H9 (cell line): Measurements from ENCODE around the gene BICDL2. TPM values are rescaled to one million over a fixed set of nuclear protein-coding genes. Genes with fewer than 3 reads are reported as not detected.

Experiments
- DNase-seq: peaks from one replicate; pipeline ENCODE4 v3.0.0-alpha.2; 2017
- H2AFZ ChIP-seq: one replicate; pipeline ENCODE4 v1.6.1; 2013; ENCODE audit warnings: mild to moderate bottlenecking, low read length, control low read depth, moderate library complexity
- H2AK5ac ChIP-seq: 2 replicates; pipeline ENCODE4 v1.6.1; 2013; ENCODE audit warnings: low read length, control low read depth, mixed read lengths; ENCODE audit not compliant: insufficient read length
- H2BK120ac ChIP-seq: one replicate; pipeline ENCODE4 v1.6.1; 2013; ENCODE audit warnings: low read depth, mild to moderate bottlenecking, low read length, control low read depth, inconsistent platforms; ENCODE audit not compliant: poor library complexity, severe bottlenecking
- H2BK12ac ChIP-seq: 2 replicates; pipeline ENCODE4 v1.6.1; 2013; ENCODE audit warnings: low read length, control low read depth, mixed read lengths, low read depth; ENCODE audit not compliant: insufficient read length
- H2BK15ac ChIP-seq: 2 replicates; pipeline ENCODE4 v1.6.1; 2013; ENCODE audit warnings: low read depth, low read length, control low read depth
- H2BK20ac ChIP-seq: one replicate; pipeline ENCODE4 v1.6.1; 2013; ENCODE audit warnings: low read depth, mild to moderate bottlenecking, low read length, control low read depth, inconsistent platforms; ENCODE audit not compliant: poor library complexity, severe bottlenecking
- H2BK5ac ChIP-seq: 2 replicates; pipeline ENCODE4 v1.6.1; 2013; ENCODE audit warnings: low read length, control low read depth, mixed read lengths; ENCODE audit not compliant: insufficient read length
- H3K14ac ChIP-seq: 2 replicates; pipeline ENCODE4 v1.6.1; 2013; ENCODE audit warnings: low read length, control low read depth; ENCODE audit not compliant: insufficient read depth
- H3K18ac ChIP-seq: 2 replicates; pipeline ENCODE4 v1.6.1; 2013; ENCODE audit warnings: low read depth, mild to moderate bottlenecking, mixed read lengths, low read length, control low read depth; ENCODE audit not compliant: insufficient read length
- H3K23ac ChIP-seq: 2 replicates; pipeline ENCODE4 v1.6.1; 2013; ENCODE audit warnings: low read length, control low read depth, mixed read lengths, low read depth; ENCODE audit not compliant: insufficient read length
- H3K23me2 ChIP-seq: 2 replicates; pipeline ENCODE4 v1.6.1; 2013; ENCODE audit warnings: low read depth, mild to moderate bottlenecking, mixed read lengths, low read length, control low read depth; ENCODE audit not compliant: insufficient read length, poor library complexity, severe bottlenecking
- H3K27ac ChIP-seq: 2 replicates; pipeline ENCODE4 v1.5.1; 2013; ENCODE audit warnings: low read length, control low read depth, mixed read lengths, low read depth; ENCODE audit not compliant: insufficient read length
- H3K27me3 ChIP-seq: 2 replicates; pipeline ENCODE4 v1.6.1; 2013; ENCODE audit warnings: low read length, control low read depth, inconsistent platforms; ENCODE audit not compliant: insufficient read depth
- H3K4ac ChIP-seq: 2 replicates; pipeline ENCODE4 v1.6.1; 2013; ENCODE audit warnings: low read depth, mild to moderate bottlenecking, control low read depth, inconsistent platforms, low read length, moderate library complexity
- H3K4me1 ChIP-seq: 2 replicates; pipeline ENCODE4 v1.6.1; 2013; ENCODE audit warnings: low read length, control low read depth, inconsistent platforms; ENCODE audit not compliant: insufficient read depth
- H3K4me2 ChIP-seq: 2 replicates; pipeline ENCODE4 v1.6.1; 2013; ENCODE audit warnings: low read length, control low read depth, mixed read lengths; ENCODE audit not compliant: insufficient read length, insufficient read depth
- H3K56ac ChIP-seq: 2 replicates; pipeline ENCODE4 v1.6.1; 2013; ENCODE audit warnings: low read depth, mild to moderate bottlenecking, mixed read lengths, low read length, control low read depth; ENCODE audit not compliant: insufficient read length
- H3K79me1 ChIP-seq: 2 replicates; pipeline ENCODE4 v1.6.1; 2013; ENCODE audit warnings: low read depth, mild to moderate bottlenecking, moderate library complexity, low read length, control low read depth, inconsistent platforms; ENCODE audit not compliant: insufficient read depth, poor library complexity, severe bottlenecking
- H3K79me2 ChIP-seq: 2 replicates; pipeline ENCODE4 v1.6.1; 2013; ENCODE audit warnings: low read length, control low read depth, inconsistent platforms; ENCODE audit not compliant: insufficient read depth
- H3K9ac ChIP-seq: 2 replicates; pipeline ENCODE4 v1.6.1; 2013; ENCODE audit warnings: low read length, control low read depth, mixed read lengths; ENCODE audit not compliant: insufficient read length; ENCODE audit errors: extremely low read depth
- H3K9me3 ChIP-seq: one replicate; pipeline ENCODE4 v1.6.1; 2013; ENCODE audit warnings: low read depth, low read length, inconsistent platforms; ENCODE audit not compliant: control insufficient read depth
- H3T11ph ChIP-seq: one replicate; pipeline ENCODE4 v1.6.1; 2013; ENCODE audit warnings: mild to moderate bottlenecking, low read length, control low read depth, inconsistent platforms
- H4K20me1 ChIP-seq: one replicate; pipeline ENCODE4 v1.6.1; 2013; ENCODE audit not compliant: control insufficient read depth, insufficient read length, insufficient read depth
- H4K5ac ChIP-seq: 2 replicates; pipeline ENCODE4 v1.6.1; 2013; ENCODE audit warnings: low read depth, mild to moderate bottlenecking, mixed read lengths, low read length, control low read depth; ENCODE audit not compliant: insufficient read length
- H4K8ac ChIP-seq: replicated peaks from 2 replicates; pipeline ENCODE4 v1.6.1; 2013; ENCODE audit warnings: low read length, control low read depth, mixed read lengths, low read depth; ENCODE audit not compliant: insufficient read length
- H4K91ac ChIP-seq: 2 replicates; pipeline ENCODE4 v1.6.1; 2013; ENCODE audit warnings: low read depth, mild to moderate bottlenecking, moderate library complexity, mixed read lengths, low read length, control low read depth; ENCODE audit not compliant: insufficient read length
- H3K27ac Mint-ChIP-seq, 3 experiments: 2 replicates in 2 of 3; 3 replicates in 1 of 3; pipeline ENCODE4 v1.8.0; 2020 to 2021; ENCODE audit warnings: mixed read lengths in 3 of 3, mild to moderate bottlenecking in 1 of 3, moderate library complexity in 1 of 3
- H3K27me3 Mint-ChIP-seq: 2 replicates; pipeline ENCODE4 v1.8.0; 2021; ENCODE audit warnings: low read depth, mild to moderate bottlenecking, moderate library complexity, mixed read lengths
- H3K36me3 Mint-ChIP-seq, 3 experiments: 2 replicates in 2 of 3; 3 replicates in 1 of 3; pipeline ENCODE4 v1.8.0; 2020 to 2021; ENCODE audit warnings: low read depth in 3 of 3, mixed read lengths in 3 of 3; ENCODE audit not compliant: insufficient read depth in 1 of 3
- H3K4me1 Mint-ChIP-seq, 2 experiments: 2 replicates each; pipeline ENCODE4 v1.8.0; 2020; ENCODE audit warnings: mixed read lengths in 2 of 2
- H3K4me3 Mint-ChIP-seq, 2 experiments: 2 replicates in 1 of 2; 3 replicates in 1 of 2; pipeline ENCODE4 v1.8.0; 2020 to 2021; ENCODE audit warnings: mild to moderate bottlenecking in 2 of 2, mixed read lengths in 2 of 2, moderate library complexity in 1 of 2
- H3K9me3 Mint-ChIP-seq, 2 experiments: 2 replicates in 1 of 2; 3 replicates in 1 of 2; pipeline ENCODE4 v1.8.0; 2020; ENCODE audit warnings: mild to moderate bottlenecking in 2 of 2, mixed read lengths in 2 of 2, moderate library complexity in 1 of 2
- WGBS: extraction: QIAGEN DNeasy Blood & Tissue Kit; methylation state at CpG from one replicate; pipeline ENCODE4 v1.1.7; 2013; ENCODE audit warnings: missing lambda C conversion rate, low lambda C conversion rate, mixed read lengths; ENCODE audit not compliant: insufficient read length; ENCODE audit errors: extremely low coverage; 5-methylcytosine and 5-hydroxymethylcytosine counted together
- total RNA-seq: library from RNA; stranded (reverse); gene quantifications from 2 replicates; pipeline ENCODE4 v1.2.1, GENCODE V29; 2021
- TF ChIP-seq, protein P1 (sequence below): fragments of 200-600 bp; sonication (generic); conservative IDR thresholded peaks from 3 replicates; pipeline ENCODE4 v1.8.0; 2021; ENCODE audit warnings: antibody characterized with exemption, mild to moderate bottlenecking

BICDL2 gene
- total RNA-seq, 1 experiment from 2014 or later, result 13.5 TPM

DNA sequence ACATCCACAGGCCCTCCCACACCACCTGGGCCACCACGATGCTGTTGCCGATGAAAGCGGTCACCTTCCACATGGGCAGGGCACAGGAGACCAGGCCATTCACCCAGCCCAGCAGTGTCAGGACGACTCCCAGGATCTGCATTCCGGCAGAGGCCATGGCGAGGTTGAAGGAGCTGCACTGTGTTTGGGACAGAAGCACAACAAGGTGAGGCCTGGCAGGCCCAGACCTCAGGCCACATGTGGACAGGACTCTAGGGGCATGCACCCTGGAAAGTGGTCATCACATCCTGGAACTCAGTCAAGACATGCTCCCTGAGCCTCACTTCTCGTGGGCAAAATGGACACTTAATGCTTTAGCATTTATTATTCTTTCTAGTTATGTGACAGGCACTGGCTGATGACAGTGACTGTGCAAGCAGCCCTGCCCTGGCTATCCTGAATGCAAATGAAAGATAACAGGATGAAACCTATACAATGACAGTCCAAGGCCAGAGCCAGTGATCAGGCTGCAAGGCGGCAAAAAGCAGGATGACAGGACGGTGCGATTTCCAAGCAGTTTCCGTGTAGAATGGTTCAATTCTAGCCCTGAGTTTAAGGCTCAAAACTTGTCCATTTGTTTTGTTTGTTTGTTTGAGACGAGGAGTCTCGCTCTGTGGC lies 20.8 kb downstream of the BICDL2 start:
- H2BK12ac ChIP-seq, result no peak overlapping the region
- H3K56ac ChIP-seq, result no peak overlapping the region
- H3K4me1 Mint-ChIP-seq, result peaks cover 44 to 76% of the 10 kb centered on the region in 2 experiments
- no peak overlapping the region for H2BK120ac ChIP-seq
- no peaks in the 10 kb centered on the region for H3K27me3 ChIP-seq
- no peaks in the 10 kb centered on the region; the same call in 1 of the 2 replicates for H3K4me1 ChIP-seq
- no peak overlapping the region for H2AK5ac ChIP-seq
- H4K5ac ChIP-seq, result no peak overlapping the region
- no peaks in the 10 kb centered on the region for H3K9me3 ChIP-seq
- H3K18ac ChIP-seq, result no peak overlapping the region
- no peaks in the 10 kb centered on the region; a peak in 2 of 5 replicates for H3K9me3 Mint-ChIP-seq
- peaks cover 9% of the 10 kb centered on the region; the same call in 1 of the 2 replicates for H3K79me2 ChIP-seq
- peak overlapping the region in 2 of 3 experiments; percentile 88 to 92; a peak in 3 of 7 replicates for H3K27ac Mint-ChIP-seq
- no peak overlapping the region for H3K9ac ChIP-seq
- no peak overlapping the region for H2AFZ ChIP-seq
- peaks cover 11% of the 10 kb centered on the region for H3K27me3 Mint-ChIP-seq
- peaks cover 21% of the 10 kb centered on the region for H3K23me2 ChIP-seq
- no peak overlapping the region for H3K27ac ChIP-seq
- H2BK5ac ChIP-seq, result no peak overlapping the region
- DNase-seq, result no peak
- H3K4me2 ChIP-seq, result peak overlapping the region; percentile 36
- peaks cover 21 to 32% (median 30%) of the 10 kb centered on the region in 3 experiments for H3K36me3 Mint-ChIP-seq
- H3K23ac ChIP-seq, result no peak overlapping the region
- peak overlapping the region; percentile 91 to 96 for H3K4me3 Mint-ChIP-seq
- TF ChIP-seq, protein P1, sequence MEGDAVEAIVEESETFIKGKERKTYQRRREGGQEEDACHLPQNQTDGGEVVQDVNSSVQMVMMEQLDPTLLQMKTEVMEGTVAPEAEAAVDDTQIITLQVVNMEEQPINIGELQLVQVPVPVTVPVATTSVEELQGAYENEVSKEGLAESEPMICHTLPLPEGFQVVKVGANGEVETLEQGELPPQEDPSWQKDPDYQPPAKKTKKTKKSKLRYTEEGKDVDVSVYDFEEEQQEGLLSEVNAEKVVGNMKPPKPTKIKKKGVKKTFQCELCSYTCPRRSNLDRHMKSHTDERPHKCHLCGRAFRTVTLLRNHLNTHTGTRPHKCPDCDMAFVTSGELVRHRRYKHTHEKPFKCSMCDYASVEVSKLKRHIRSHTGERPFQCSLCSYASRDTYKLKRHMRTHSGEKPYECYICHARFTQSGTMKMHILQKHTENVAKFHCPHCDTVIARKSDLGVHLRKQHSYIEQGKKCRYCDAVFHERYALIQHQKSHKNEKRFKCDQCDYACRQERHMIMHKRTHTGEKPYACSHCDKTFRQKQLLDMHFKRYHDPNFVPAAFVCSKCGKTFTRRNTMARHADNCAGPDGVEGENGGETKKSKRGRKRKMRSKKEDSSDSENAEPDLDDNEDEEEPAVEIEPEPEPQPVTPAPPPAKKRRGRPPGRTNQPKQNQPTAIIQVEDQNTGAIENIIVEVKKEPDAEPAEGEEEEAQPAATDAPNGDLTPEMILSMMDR, result no peak
- no peak overlapping the region for H2BK20ac ChIP-seq
- no peaks in the 10 kb centered on the region for H3K79me1 ChIP-seq
- H3K4ac ChIP-seq, result no peak overlapping the region
- no peaks in the 10 kb centered on the region for H4K20me1 ChIP-seq
- H3T11ph ChIP-seq, result no peak overlapping the region
- no peak overlapping the region; the same call in 1 of the 2 replicates for H3K14ac ChIP-seq
- no peak overlapping the region for H2BK15ac ChIP-seq
- H4K8ac ChIP-seq, result no peak overlapping the region
- WGBS, result no CpG with 5 or more reads among the region's 13 CpGs
- no peak overlapping the region for H4K91ac ChIP-seq
